HG03066 (cell line): ENCODE measurements around the gene SLC49A3.

ENCODE experiments used
- ATAC-seq: cut with Tn5 transposase; IDR thresholded peaks from one replicate; pipeline ENCODE4 v1.9.1; 2021; ENCODE audit warnings: low read depth; ENCODE audit not compliant: unreplicated experiment

Gene SLC49A3

GRCh38 chr4:722169-722725 lies 33.3 kb upstream of the SLC49A3 start:
- ATAC-seq = no peak

GRCh38 chr4:721261-722168 lies 32.6 kb upstream of the SLC49A3 start:
- ATAC-seq = no peak

- no peak for ATAC-seq
These were observed 31.3 kb upstream of the SLC49A3 start for GRCh38 chr4:720111-720860.

- ATAC-seq = no peak
These were observed 29.5 kb upstream of the SLC49A3 start for GRCh38 chr4:718460-718859.

GRCh38 chr4:717601-718320 lies 28.8 kb upstream of the SLC49A3 start:
- ATAC-seq = no peak

- no peak for ATAC-seq
These were observed 25.1 kb upstream of the SLC49A3 start for GRCh38 chr4:714087-714486.

GRCh38 chr4:712916-713632 lies 24.1 kb upstream of the SLC49A3 start:
- no peak for ATAC-seq

GRCh38 chr4:712093-712492 lies 23.1 kb upstream of the SLC49A3 start:
- no peak for ATAC-seq

- no peak for ATAC-seq
These were observed 22.0 kb upstream of the SLC49A3 start for GRCh38 chr4:710916-711315.

GRCh38 chr4:710116-710515 lies 21.2 kb upstream of the SLC49A3 start:
- ATAC-seq = no peak

- ATAC-seq = no peak
These were observed 20.4 kb upstream of the SLC49A3 start for GRCh38 chr4:709348-709747.

GRCh38 chr4:708631-708933 lies 19.6 kb upstream of the SLC49A3 start:
- no peak for ATAC-seq

GRCh38 chr4:707929-708630 lies 19.1 kb upstream of the SLC49A3 start:
- no peak for ATAC-seq

GRCh38 chr4:706834-707598 lies 18.1 kb upstream of the SLC49A3 start:
- no peak for ATAC-seq

GRCh38 chr4:706083-706633 lies 17.2 kb upstream of the SLC49A3 start:
- ATAC-seq = peak; percentile 4

- ATAC-seq = peak; percentile 91
These were observed 16.5 kb upstream of the SLC49A3 start, which contains the start of gene PCGF3 for GRCh38 chr4:705278-706082. Gene PCGF3 (plus strand): TSS chr4:705832. CDS start chr4:733681, 27,849 bp downstream.

- ATAC-seq = no peak
These were observed 16.0 kb upstream of the SLC49A3 start for GRCh38 chr4:704971-705277.
